OCI-LY3 (cell line): ENCODE data around the gene ORC1.

ENCODE experiments used
- H2AFZ ChIP-seq: fragments of 200-600, 300-600 bp; shearing (Covaris generic); 2 replicates; pipeline ENCODE4 v1.6.0; 2014; ENCODE audit warnings: antibody characterized with exemption, low read depth, low read length
- H3K27ac ChIP-seq: fragments of 200-600, 300-600 bp; sonication (generic); 2 replicates; pipeline ENCODE4 v1.5.1; 2014; ENCODE audit warnings: mild to moderate bottlenecking, low read length, moderate library complexity, mixed read lengths
- H3K27me3 ChIP-seq: fragments of 200-600, 300-600 bp; sonication (generic); 2 replicates; pipeline ENCODE4 v1.6.1; 2014; ENCODE audit warnings: low read depth, low read length, mixed read lengths
- H3K36me3 ChIP-seq: fragments of 200-600, 300-600 bp; sonication (generic); replicated peaks from 2 replicates; pipeline ENCODE3; 2014; ENCODE audit warnings: low read depth, low read length, mixed read lengths
- H3K4me1 ChIP-seq: fragments of 300-600, 200-600 bp; sonication (generic); 2 replicates; pipeline ENCODE4 v1.6.1; 2014; ENCODE audit warnings: low read length, mixed read lengths
- H3K4me2 ChIP-seq: fragments of 200-600, 300-600 bp; sonication (generic); 2 replicates; pipeline ENCODE4 v1.6.1; 2014; ENCODE audit warnings: low read length, mixed read lengths
- H3K4me3 ChIP-seq: fragments of 300-600, 200-600 bp; sonication (generic); 2 replicates; pipeline ENCODE4 v1.5.1; 2014; ENCODE audit warnings: antibody characterized with exemption, mild to moderate bottlenecking, low read length, moderate library complexity
- H3K79me2 ChIP-seq: fragments of 300-600, 200-600 bp; shearing (Covaris generic); 2 replicates; pipeline ENCODE4 v1.6.1; 2014; ENCODE audit warnings: mild to moderate bottlenecking, low read length, mixed read lengths
- H3K9ac ChIP-seq: fragments of 300-600, 200-600 bp; shearing (Covaris generic); 2 replicates; pipeline ENCODE4 v1.6.0; 2014; ENCODE audit warnings: mild to moderate bottlenecking, low read length, moderate library complexity
- H3K9me3 ChIP-seq: fragments of 200-600, 300-600 bp; shearing (Covaris generic); 2 replicates; pipeline ENCODE4 v1.6.1; 2014; ENCODE audit warnings: low read length, mixed read lengths; ENCODE audit not compliant: insufficient read depth
- H4K20me1 ChIP-seq: fragments of 200-600, 300-600 bp; sonication (generic); 2 replicates; pipeline ENCODE4 v1.6.1; 2016; ENCODE audit warnings: low read length, mixed read lengths; ENCODE audit not compliant: insufficient read depth
- EZH2phosphoT487 ChIP-seq: fragments of 200-600 bp; shearing (Covaris generic); IDR thresholded peaks from 2 replicates; pipeline ENCODE4 v1.6.1; 2018; ENCODE audit warnings: antibody characterized with exemption, mixed run types, low read depth
- TF ChIP-seq, protein P1 (sequence below): fragments of 200-600, 300-600 bp; sonication (generic); IDR thresholded peaks from 2 replicates; pipeline ENCODE4 v1.5.1; 2014; ENCODE audit warnings: antibody characterized with exemption, low read length, low read depth

Gene ORC1

GRCh38 chr1:52355847-52356505 is 48.2 kb downstream of the ORC1 start:
- no peaks in the 10 kb centered on the region for H4K20me1 ChIP-seq
- no peak overlapping the region for H3K4me2 ChIP-seq
- no peak overlapping the region for H3K27ac ChIP-seq
- TF ChIP-seq, protein P1, sequence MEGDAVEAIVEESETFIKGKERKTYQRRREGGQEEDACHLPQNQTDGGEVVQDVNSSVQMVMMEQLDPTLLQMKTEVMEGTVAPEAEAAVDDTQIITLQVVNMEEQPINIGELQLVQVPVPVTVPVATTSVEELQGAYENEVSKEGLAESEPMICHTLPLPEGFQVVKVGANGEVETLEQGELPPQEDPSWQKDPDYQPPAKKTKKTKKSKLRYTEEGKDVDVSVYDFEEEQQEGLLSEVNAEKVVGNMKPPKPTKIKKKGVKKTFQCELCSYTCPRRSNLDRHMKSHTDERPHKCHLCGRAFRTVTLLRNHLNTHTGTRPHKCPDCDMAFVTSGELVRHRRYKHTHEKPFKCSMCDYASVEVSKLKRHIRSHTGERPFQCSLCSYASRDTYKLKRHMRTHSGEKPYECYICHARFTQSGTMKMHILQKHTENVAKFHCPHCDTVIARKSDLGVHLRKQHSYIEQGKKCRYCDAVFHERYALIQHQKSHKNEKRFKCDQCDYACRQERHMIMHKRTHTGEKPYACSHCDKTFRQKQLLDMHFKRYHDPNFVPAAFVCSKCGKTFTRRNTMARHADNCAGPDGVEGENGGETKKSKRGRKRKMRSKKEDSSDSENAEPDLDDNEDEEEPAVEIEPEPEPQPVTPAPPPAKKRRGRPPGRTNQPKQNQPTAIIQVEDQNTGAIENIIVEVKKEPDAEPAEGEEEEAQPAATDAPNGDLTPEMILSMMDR = no peak
- no peak for TF ChIP-seq EZH2phosphoT487
- no peaks in the 10 kb centered on the region for H3K4me1 ChIP-seq
- no peaks in the 10 kb centered on the region for H3K27me3 ChIP-seq
- H2AFZ ChIP-seq = no peak overlapping the region
- no peak overlapping the region for H3K4me3 ChIP-seq
- H3K9me3 ChIP-seq = no peaks in the 10 kb centered on the region
- H3K79me2 ChIP-seq = no peaks in the 10 kb centered on the region
- no peak overlapping the region for H3K9ac ChIP-seq
- peaks cover 13% of the 10 kb centered on the region for H3K36me3 ChIP-seq

DNA sequence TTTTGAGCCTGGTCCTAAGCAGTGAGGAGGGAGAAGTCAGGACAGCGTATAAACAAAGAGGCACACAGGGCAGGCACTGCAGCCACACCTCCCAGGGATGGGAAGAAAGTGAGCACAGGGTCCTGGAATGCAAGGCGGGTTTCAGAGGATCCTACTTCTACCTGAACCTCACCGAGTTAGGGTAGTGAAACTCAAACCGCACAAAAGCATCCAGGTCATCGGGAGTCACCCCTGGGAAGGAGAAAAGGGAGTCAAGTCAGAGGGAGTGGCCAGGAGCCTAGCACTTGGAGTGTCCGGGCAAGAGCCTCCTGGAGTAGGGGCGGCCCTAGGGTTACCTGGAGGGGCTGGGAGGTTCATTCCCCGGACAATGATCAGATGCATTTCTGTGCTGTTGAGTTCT is 48.8 kb downstream of the ORC1 start:
- Histone ChIP-seq H3K27ac (no peak overlapping the region), H3K27me3 (no peaks in the 10 kb centered on the region), H3K4me2 (no peak overlapping the region), H3K79me2 (no peaks in the 10 kb centered on the region), H3K4me1 (no peaks in the 10 kb centered on the region), H3K36me3 (peaks cover 13% of the 10 kb centered on the region), H2AFZ (no peak overlapping the region), H3K9ac (no peak overlapping the region), H3K9me3 (no peaks in the 10 kb centered on the region), H4K20me1 (no peaks in the 10 kb centered on the region), H3K4me3 (no peak overlapping the region)
- TF ChIP-seq, protein P1 = no peak
- no peak for TF ChIP-seq EZH2phosphoT487

DNA sequence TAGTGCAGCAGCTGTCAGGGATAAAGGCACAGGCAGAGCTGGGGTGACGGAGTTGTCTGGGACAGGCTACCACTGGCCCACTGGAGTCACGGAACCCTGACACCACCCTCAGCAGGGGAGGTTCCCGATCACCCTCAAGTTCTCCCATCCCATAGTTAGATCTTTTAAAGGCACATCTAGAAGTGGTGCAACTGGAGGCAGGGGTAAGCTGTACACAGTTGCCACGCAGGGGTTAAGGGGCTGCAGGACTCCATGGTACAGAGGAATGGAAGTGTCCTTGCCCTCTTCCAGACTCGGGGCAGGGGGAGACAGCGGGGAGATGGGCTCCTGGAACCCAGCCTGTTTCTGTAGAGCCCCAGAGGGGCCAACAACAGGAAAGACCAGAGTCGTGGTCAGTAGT is 51.5 kb downstream of the ORC1 start:
- Histone ChIP-seq H3K4me1 (no peaks in the 10 kb centered on the region), H2AFZ (no peak overlapping the region), H3K27me3 (no peaks in the 10 kb centered on the region), H3K79me2 (no peaks in the 10 kb centered on the region), H3K4me3 (no peak overlapping the region), H3K9me3 (no peaks in the 10 kb centered on the region), H3K36me3 (peaks cover 6% of the 10 kb centered on the region), H4K20me1 (no peaks in the 10 kb centered on the region), H3K9ac (no peak overlapping the region), H3K4me2 (no peak overlapping the region), H3K27ac (no peak overlapping the region)
- TF ChIP-seq, protein P1 = no peak
- TF ChIP-seq EZH2phosphoT487 = no peak

- no peaks in the 10 kb centered on the region for H3K4me1 ChIP-seq
- no peak overlapping the region for H3K4me3 ChIP-seq
- no peaks in the 10 kb centered on the region for H3K9me3 ChIP-seq
- no peaks in the 10 kb centered on the region for H3K36me3 ChIP-seq
- no peak for TF ChIP-seq EZH2phosphoT487
- TF ChIP-seq, protein P1 = 0 out of 2 replicates have a peak, but pooled peaks have one; percentile 5
- no peak overlapping the region for H2AFZ ChIP-seq
- no peaks in the 10 kb centered on the region for H4K20me1 ChIP-seq
- no peaks in the 10 kb centered on the region for H3K79me2 ChIP-seq
- no peak overlapping the region for H3K9ac ChIP-seq
- H3K27ac ChIP-seq = no peak overlapping the region
- no peaks in the 10 kb centered on the region for H3K27me3 ChIP-seq
- no peak overlapping the region for H3K4me2 ChIP-seq
These were observed 55.4 kb downstream of the ORC1 start for GRCh38 chr1:52348704-52349300.
